GM19397 (cell line): ENCODE results near the gene ADGRV1.
"Not testable (repeated sequence)": the region's sequence is repeated elsewhere in the genome, so short reads cannot be mapped to it uniquely, and the experiment has no call there.

Experiments used
- ATAC-seq: cut with Tn5 transposase; IDR thresholded peaks from one replicate; pipeline ENCODE4 v1.9.1; 2021; ENCODE audit warnings: mild to moderate bottlenecking, moderate library complexity; ENCODE audit not compliant: unreplicated experiment

Gene ADGRV1

DNA sequence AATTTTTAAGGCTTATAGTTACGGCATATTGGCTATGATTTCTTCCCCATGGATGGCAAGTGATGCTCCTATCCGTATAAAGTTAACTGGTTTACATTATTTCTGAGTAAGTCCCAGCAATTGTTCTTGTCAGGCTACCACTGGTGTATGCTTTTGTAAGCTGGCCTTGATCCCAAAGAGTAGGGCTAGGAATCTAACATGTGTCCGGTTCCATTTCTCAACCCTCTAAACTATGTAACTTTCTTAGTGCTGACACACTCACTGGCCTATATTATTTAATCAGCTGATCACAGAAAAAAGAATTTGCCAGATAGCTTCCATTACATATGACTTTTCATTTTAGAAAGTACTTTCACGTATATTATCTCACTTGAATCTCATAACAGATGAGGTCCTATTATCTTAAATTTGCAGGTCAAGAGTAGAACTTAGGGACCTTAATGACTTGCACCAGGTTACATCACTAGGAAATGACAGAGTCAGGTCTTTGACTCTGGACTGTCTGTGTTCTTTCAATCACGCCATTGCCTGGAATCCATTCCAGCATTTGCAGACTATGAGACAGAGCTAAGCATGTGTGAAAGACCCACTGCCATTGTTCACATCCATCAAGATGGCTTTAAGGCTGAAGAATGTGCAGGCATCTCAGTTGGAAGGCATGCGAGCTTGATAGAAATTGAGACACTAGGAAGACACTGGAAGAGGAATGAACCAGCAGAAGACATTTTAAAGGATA, 461.6 kb downstream of the ADGRV1 start:
- no peak for ATAC-seq

DNA sequence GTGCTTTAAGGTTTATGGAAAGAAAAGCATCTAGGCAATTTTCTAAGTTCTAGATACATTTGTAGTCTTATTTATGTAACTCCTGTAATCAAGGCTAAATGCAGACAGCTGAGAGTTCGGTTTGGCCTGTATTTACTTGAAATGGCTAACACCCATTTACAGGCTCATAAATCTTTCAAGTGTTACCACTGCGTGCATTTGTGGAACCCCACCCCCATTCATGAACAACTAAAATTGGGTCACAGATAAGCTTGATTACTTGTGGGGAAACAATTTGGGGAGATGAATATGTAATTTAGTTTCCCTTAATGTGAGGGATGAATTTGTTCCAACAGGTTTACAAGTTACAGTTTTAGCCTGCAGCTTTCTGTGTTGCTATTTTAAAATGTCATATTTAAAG, 463.9 kb downstream of the ADGRV1 start:
- ATAC-seq: no peak

DNA sequence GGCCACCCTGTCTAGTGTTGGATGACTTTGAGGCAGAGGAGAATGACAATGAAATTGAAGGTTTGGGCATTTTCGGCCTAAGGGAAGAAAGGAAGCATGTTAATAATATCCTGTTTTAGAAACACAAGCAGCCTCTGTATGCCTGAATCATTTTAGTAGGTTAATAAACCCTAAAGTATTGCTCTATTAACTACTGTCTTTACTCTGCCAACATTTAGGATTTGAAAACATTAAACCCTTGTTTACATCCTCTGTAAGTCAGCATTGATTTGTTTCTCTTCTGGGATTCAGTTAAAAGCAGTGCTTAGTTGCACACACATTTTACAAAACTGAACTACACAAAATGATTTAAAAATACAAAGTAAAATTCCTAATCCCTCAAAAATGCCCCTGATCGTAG, 465.6 kb downstream of the ADGRV1 start:
- ATAC-seq: no peak

DNA sequence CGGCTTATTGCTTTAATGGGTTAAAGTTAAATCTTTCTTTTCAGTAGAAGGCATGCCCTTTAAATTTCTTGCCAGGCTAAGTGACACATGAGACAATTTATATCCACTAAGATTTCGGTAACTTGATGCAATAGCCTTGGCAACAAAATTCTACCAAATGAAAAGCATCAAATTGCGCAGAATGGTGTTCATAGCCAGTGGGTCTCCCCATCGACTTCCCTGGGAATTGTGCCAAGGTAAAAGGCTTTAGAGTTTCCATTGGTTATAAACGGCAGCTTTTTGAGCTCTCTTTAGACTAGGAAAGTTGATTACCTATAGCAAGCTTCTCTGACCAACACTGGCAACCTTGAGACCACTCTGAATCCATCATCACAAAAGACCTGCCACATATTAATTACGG, 466.1 kb downstream of the ADGRV1 start:
- no peak for ATAC-seq

DNA sequence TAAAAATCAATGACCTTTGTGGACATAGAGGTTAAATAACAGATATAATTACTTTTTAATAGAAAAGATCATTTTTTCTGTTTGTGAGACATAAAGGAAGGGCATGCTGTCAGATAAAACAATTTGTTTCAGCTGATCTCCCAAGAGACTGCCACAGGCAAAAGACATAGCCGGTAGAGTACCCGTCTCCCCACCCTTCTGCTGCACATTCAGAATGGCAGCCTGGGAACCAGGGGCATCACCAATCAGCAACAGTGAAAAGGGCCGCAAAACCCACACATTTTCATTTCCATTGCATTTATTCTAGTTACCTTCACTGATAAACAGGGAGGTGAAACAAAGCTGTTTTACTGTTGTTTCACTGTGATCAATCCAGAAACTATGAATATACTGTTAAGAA, 466.9 kb downstream of the ADGRV1 start:
- no peak for ATAC-seq

DNA sequence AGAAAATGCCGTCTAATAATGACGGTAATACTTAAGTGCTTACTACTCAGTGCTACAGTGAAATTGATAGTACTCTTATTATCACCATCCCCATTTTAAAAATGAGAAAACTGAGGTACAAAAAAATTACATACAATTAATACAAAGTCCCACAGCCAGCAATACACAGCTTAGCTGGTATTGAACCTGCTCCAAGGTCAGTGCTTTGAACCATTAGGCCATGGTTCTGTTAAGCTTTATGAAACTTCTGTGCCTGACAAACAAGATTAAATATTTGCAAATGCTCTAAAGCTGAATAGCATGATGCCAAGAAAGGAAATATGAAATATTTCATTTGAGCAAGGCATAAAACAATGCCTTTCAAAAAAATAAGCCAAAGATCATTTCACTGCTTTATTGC, 467.4 kb downstream of the ADGRV1 start:
- ATAC-seq: no peak

DNA sequence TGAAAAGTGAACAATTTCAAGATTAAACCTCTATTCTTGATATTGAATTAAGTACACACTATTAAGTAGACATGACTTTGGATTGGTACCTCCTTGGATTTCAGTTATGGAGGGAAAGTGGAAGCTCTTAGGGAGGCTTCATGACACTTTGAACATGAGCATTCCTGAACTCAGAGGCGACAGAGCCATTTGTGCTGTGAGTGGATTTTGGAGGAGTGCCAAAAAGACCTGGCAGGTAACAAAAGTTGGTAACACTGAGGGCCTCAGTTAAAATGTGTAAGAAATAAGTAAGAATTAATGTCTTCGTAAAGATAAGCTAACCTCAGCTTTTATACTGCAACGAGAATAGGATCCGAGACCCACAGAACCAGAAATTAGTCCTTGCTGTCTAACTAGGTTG, 467.9 kb downstream of the ADGRV1 start:
- ATAC-seq: no peak

DNA sequence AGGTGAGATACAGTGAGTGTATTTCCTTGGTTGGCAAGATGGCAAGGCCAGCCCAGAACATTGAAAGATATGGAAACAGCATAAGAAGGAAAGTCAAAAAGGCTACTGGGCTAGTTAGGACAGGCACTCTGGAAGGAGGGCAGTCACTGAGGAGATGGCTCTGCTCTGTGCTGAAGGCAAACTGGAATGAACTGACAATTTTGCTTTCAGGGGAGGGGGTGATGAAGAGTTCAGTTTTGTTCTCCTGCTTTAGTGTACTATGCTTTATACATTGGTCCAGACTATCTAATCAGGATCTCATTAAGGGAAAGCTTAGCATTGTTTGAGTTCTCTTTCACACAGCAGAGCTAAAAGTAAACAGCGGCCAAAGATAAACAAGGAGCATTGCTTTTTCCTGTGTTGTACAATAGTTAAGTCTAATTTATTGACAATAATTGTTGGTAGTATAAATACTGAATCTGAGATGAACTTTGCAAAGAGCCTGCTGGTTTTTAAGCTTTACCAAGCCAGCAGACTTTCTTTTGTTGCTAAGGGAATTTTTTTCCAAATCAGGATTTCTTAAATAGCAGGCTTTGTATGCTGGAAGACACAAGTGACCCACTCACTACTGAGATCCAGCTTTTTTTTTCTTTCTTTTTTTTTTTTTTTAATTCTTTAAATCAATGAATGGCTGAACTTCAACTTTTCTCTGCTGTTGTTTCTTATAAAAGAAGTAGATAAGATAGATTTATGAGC, 469.0 kb downstream of the ADGRV1 start:
- no peak for ATAC-seq

DNA sequence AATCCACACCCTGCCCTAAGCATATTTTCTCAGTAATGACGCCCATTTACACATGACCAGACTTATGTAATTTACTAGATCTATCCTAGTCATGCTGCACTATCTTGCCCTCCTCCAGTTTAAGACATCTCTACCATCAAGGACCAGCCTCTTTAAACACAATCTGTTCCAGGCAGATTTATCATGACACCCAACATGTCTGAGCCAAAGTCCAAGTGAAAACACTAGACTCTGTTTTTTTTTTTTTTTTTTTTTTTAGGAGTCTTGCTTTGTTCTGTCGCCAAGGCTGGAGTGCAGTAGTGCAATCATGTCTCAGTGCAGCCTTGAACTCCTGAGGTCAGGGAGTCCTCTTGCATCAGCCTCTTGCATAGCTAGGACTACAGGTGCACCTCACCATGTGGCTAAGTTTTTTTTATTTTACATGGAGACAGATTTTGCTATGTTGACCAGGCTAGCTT, 469.9 kb downstream of the ADGRV1 start:
- no peak for ATAC-seq

DNA sequence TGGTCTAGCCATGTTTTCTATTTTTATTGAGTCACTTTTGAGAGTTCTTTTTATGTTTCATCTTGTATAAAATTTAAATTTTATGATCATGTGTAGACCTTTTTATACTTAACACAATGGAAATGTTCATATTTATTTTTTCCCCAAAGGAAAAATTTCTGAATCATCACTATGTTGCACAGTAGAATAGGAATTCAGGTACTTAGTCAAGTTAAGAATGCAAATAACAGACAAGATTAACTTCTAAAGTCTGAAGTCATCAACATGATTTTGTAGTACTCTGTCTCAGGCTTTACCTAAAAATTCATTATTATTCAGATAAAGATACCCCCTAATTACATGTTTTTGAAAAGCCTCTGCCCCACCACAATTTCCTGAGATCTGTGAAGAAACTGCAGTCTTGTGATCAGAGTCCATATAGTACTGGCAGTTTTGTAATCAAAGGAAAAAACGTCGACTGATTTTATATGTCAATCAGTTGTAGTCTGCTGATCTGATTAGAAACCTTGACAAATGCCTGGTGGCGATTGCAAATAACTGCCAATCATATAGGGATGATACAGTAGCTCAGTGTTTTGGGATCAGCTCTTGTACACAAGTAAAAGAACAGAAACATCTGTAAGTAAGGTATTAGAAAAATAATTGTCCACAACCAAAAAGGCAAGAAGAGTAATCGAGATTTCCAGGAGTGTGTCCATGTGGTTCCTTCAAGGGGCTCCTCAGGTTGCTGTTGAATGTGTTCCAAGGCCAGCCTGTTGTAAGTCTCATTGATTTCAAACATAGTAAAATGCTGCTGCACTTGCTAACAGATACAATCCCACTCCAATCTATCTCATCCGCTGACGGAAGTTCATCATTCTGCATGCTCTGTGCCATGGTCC, 472.2 kb downstream of the ADGRV1 start:
- no peak for ATAC-seq

DNA sequence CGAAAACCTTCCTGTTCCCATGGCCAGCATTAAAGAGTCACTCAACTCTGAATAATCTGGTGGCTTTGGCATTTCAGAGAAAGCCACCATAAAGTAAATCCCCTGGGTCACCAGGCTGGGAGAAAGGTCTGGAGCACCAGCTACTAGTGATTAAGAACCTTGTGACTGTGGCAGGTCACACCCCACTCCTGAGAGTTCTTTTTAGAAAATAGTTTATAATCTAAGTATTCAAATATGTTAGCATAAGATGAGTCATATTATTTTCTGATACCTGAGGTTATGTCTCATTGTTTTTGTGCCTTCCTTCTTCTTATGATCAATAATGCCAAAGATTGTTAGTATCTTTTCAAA, 472.8 kb downstream of the ADGRV1 start:
- no peak for ATAC-seq

DNA sequence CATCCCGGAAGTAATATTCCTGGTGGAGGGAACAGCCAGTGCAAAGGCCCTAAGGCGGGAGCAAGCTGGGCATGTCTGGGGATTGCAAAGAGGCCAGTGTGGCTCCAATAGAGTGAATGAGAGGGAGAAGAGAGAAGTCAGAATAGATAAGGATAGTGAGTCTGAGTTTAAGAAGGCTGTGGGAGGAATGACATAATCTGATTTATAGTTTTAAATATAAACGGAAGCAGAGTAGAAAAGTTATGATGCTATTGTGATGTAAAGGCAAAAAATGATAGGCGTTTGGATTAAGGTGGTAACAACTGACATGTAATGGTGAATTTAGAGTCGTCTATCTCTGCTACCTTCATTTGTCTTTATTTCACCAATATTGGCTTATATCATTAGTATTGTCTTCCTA, 473.5 kb downstream of the ADGRV1 start:
- ATAC-seq: no peak

DNA sequence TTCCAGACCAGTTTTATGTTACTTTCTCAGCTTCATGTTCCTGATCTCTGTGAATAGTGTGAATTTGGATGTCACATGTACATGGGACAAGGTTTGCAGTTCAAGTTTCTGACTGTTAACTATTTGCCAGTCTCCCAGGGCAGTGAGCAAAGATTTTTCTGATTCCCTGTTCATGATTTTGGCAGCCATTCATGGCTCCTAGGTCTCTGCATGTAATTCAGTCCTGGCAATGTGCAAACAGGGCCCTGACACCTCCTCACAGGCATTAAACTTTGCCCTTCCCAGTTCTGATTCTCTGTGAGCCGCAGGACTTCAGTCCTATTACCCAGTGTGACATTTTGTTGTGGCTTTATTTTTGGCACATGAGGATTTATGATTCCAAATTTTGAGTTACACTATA, 474.8 kb downstream of the ADGRV1 start:
- ATAC-seq: no peak

DNA sequence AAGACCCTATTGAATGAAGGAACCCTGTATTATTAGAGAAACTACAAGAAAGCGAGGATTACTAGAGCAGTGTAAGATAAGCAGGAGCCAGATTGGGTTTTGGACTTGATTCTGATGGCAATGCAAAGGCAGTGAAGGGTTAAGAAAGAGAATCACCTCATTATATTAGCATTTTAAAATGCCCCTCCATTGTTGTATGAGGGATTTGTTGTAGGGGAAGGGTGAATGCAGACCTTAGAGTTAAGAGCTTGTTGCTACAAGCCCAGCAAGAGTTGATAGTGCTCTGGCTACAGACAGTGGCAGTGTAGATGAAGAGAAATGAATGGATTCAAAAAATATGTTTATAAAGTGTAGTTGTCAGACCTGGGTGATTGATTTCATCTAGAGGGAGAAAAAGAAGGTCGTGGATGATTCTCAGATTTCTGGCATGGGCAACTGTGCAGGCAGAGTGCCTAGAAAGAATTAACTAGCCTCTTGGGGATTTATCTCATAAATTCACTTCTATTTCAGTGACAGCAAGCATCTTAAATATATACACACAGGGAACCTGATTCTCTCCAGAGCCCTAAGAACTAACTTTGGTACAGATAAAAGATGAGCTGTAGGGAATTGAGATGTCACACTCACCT, 479.7 kb downstream of the ADGRV1 start:
- no peak for ATAC-seq

DNA sequence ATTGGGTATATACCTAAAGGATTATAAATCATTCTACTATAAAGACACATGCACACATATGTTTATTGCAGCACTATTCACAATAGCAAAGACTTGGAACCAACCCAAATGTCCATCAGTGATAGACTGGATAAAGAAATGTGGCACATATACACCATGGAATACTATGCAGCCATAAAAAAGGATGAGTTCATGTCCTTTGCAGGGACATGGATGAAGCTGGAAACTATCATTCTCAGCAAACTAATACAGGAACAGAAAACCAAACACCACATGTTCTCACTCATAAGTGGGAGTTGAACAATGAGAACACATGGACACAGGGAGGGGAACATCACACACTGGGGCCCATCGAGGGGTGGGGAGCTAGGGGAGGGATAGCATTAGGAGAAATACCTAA, 482.5 kb downstream of the ADGRV1 start:
- ATAC-seq: not testable (repeated sequence)

DNA sequence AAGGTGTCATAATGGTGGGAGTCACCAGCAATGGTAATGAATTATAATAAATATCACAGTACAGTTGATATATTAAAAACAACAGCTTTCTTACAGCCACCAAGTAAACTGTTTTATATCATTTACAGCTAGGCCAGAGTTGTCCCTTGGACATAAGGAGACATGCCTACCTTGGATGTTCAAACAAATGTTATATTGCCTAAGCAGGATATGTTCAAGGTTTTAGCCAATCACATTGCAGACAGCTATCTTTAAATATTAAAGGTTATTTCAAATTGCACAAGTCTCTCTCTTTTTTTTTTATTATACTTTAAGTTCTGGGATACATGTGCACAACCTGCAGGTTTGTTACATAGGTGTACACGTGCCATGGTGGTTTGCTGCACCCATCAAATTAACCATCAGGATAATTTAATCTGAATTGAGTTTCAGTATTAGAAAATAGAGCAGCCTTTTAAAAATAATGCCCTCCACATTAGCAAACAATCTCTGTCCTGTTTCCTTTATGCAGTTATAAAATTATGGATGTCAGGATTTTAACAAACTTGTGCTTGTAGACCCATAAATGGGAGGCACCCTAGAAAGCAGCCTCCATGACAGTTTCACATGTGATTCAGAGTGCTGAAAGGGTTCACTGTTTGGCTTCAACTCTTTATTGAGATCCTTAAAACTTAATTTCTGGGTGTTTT, 483.8 kb downstream of the ADGRV1 start:
- ATAC-seq: no peak

DNA sequence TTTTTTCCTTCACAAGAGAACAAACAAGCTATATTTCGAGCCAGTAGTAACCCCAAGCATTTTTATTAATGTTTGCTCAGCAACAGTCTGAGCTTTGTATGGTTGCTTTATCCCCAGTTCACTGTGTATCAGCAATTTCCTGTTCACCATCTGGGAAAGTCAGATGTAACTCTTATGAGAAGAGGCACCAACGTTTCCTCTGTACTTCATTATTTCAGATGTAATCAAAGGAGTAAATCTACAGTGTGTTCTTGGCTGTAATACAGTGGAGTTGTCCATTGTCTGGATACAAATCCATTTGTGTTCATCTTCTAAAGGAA, 484.3 kb downstream of the ADGRV1 start:
- no peak for ATAC-seq

DNA sequence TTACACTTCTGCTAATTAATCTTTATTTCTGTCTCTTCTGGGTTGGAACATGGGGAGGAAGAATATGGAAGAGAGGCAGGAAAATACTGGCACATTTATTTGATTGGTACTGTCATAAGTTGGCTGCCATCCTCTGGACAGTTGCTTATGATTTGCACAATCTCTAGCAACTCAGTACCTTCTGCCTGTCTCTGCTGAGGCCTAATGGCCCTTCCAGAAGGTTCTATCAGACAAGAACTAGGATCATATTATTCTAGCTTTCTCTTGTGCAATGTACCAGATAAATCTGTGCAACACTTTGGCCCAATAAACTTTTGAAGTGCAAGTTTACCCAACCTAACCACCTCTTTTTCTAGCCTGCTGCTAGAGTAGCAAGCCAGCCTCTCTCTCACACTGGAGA, 489.5 kb downstream of the ADGRV1 start:
- ATAC-seq: no peak

DNA sequence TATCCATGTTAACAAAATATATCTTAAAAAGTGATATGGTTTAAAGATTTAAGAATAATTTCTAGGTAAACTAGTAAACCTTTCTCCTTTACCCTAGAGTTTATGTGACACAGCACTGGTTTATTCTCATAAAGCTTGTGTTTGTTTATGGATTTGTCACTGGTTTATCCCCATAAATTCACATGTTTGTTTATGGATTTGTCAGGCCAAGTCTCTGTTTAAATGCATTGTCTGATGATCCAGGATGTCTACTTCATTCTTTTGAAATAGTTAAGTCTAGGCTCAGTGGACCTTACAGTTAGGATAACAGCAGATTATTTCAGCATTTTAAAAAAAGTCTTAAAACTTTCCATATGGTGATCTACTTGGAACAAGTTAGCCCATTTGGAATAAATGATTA, 490.5 kb downstream of the ADGRV1 start:
- no peak for ATAC-seq

DNA sequence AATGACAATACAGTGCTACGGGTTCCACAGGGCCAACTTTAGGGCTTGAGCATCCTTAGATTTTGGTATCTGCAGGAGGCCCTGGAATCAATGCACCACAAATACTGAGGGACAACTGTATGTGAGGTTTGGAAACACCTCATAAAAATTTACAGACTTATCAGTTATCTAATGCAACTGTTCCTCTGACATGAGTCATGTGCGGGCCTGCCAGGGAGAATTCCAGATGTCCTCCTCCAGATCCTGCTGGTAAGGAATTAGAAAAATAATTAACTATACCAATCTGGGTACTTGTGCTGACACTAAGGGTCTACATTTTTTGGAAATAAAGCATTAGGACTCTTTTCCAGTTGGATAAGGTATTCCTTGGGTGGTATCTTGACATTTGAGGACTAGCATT, 491.2 kb downstream of the ADGRV1 start:
- ATAC-seq: no peak

DNA sequence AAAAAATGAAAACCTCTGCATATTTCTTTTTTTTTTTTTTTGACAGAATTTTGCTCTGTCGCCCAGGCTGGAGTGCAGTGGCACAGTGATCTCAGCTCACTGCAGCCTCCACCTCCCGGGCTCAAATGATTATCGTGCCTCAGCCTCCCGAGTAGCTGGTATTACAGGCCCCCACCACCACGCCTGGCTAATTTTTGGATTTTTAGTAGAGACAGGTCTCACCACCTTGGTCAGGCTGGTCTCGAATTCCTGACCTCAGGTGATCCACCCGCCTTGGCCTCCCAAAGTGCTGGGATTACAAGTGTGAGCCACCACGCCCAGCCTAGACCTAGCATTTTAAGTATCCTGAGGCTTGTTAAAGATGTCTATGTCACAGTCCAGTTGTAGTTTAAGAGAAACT, 493.8 kb downstream of the ADGRV1 start:
- not testable (repeated sequence) for ATAC-seq
